HepG2 (cell line): ENCODE measurements around the gene PNMA5. TPM values are rescaled to one million over a fixed set of nuclear protein-coding genes. Genes with fewer than 3 reads are reported as not detected.

Experiments used
- ATAC-seq: fragments of 200-7000 bp; cut with Tn5 transposase; 3 replicates; pipeline ENCODE4 v1.9.1; 2020; ENCODE audit warnings: mild to moderate bottlenecking, moderate library complexity
- BruUV-seq: library from RNA; stranded (reverse); fragments of 400-500 nt; replicated peaks from 2 replicates; lab custom pipeline; 2021; lab: Mats Ljungman, UMichigan
- CTCF ChIA-PET: fragments of 300-600 bp; formaldehyde crosslinking; extraction: SDS; loops from one replicate; lab custom pipeline; 2021; ENCODE audit warnings: low total read pairs, inconsistent platforms, low intra/inter-chr PET ratio; lab: Yijun Ruan, JAX
- POLR2A ChIA-PET: fragments of 350-600 bp; sonication (Branson Sonifier 250); formaldehyde crosslinking; loops from one replicate; lab custom pipeline; 2020; ENCODE audit warnings: antibody characterized with exemption, inconsistent platforms; lab: Yijun Ruan, JAX
- DNase-seq: peaks from one replicate; pipeline ENCODE4 v3.0.0-alpha.2; 2015; ENCODE audit warnings: low spot score
- FAIRE-seq: peaks from 3 replicates; lab custom pipeline; 2011; peaks lifted over from hg19 to GRCh38; lab: Jason Lieb, UNC
- H2AFZ ChIP-seq: one replicate; pipeline ENCODE4 v1.6.1; 2011; ENCODE audit warnings: low read length, inconsistent platforms
- H3K27ac ChIP-seq: fragments of 300-600 bp; 3 replicates; pipeline ENCODE4 v1.8.0; 2011; ENCODE audit warnings: mixed run types, mild to moderate bottlenecking, mixed read lengths, low read length, inconsistent platforms; ENCODE audit not compliant: insufficient read depth; ENCODE audit errors: extremely low read length
- H3K27me3 ChIP-seq, 2 experiments: fragments of 200-600 bp in 1 of 2; 2 replicates in 1 of 2; 3 replicates in 1 of 2; pipeline versions ENCODE4 v1.6.0 to v1.8.0; 2011; ENCODE audit warnings: low read length in 2 of 2, mild to moderate bottlenecking in 2 of 2, moderate library complexity in 2 of 2, inconsistent platforms in 1 of 2; ENCODE audit not compliant: insufficient read depth in 2 of 2, control insufficient read depth in 1 of 2
- H3K36me3 ChIP-seq, 2 experiments: fragments of 200-600 bp in 1 of 2; replicated peaks in 1 of 2; 2 replicates in 1 of 2; 3 replicates in 1 of 2; pipeline versions ENCODE4 v1.5.1 to v1.8.0; 2011; ENCODE audit warnings: low read length in 2 of 2, inconsistent platforms in 1 of 2; ENCODE audit not compliant: insufficient read depth in 2 of 2, control insufficient read depth in 1 of 2
- H3K4me1 ChIP-seq: 2 replicates; pipeline ENCODE4 v1.5.1; 2012; ENCODE audit warnings: low read length, inconsistent platforms; ENCODE audit not compliant: insufficient read depth
- H3K4me2 ChIP-seq: 2 replicates; pipeline ENCODE4 v1.6.0; 2011; ENCODE audit warnings: low read depth, low read length, inconsistent platforms
- H3K4me3 ChIP-seq, 3 experiments: fragments of 200-600 bp in 1 of 3; sonication (generic), shearing (Covaris generic) in 1 of 3; replicated peaks in 1 of 3; 2 replicates each; pipeline ENCODE4 v1.5.1; 2011 to 2016; ENCODE audit warnings: low read length in 3 of 3, inconsistent platforms in 2 of 3, low read depth in 2 of 3, mild to moderate bottlenecking in 2 of 3, control low read depth in 1 of 3, mixed read lengths in 1 of 3; ENCODE audit not compliant: insufficient read depth in 1 of 3
- H3K79me2 ChIP-seq: one replicate; pipeline ENCODE4 v1.6.1; 2011; ENCODE audit warnings: low read length, inconsistent platforms; ENCODE audit not compliant: insufficient read depth
- H3K9ac ChIP-seq: 2 replicates; pipeline ENCODE4 v1.6.0; 2011; ENCODE audit warnings: mild to moderate bottlenecking, low read depth, low read length, inconsistent platforms; ENCODE audit not compliant: insufficient read depth
- H3K9me3 ChIP-seq: 2 replicates; pipeline ENCODE4 v1.5.1; 2012; ENCODE audit warnings: mild to moderate bottlenecking, low read length
- H4K20me1 ChIP-seq: 2 replicates; pipeline ENCODE4 v1.6.0; 2011; ENCODE audit warnings: inconsistent platforms, mild to moderate bottlenecking, low read length, moderate library complexity; ENCODE audit not compliant: insufficient read depth
- ASH2L ChIP-seq: fragments of 300-600, 200-600 bp; sonication (generic); IDR thresholded peaks from 2 replicates; pipeline ENCODE4 v1.7.0; 2017; ENCODE audit warnings: low read depth, mild to moderate bottlenecking, moderate library complexity, mixed read lengths, low read length; ENCODE audit not compliant: insufficient read length
- CREB1 ChIP-seq, 2 experiments: fragments of 450-650 bp in 1 of 2; IDR thresholded peaks; 2 replicates each; pipeline ENCODE4 v1.6.1; 2016 to 2017; ENCODE audit warnings: control low read depth in 1 of 2, mild to moderate bottlenecking in 1 of 2, missing compliant biosample characterization in 1 of 2, missing genetic modification characterization in 1 of 2
- DMAP1 ChIP-seq: IDR thresholded peaks from 2 replicates; pipeline ENCODE4 v1.6.1; 2016
- ERF ChIP-seq: IDR thresholded peaks from 2 replicates; pipeline ENCODE4 v1.6.1; 2018; ENCODE audit warnings: missing biosample characterization, missing genetic modification reagents
- FOXP1 ChIP-seq, 2 experiments: fragments of 450-650 bp in 1 of 2; IDR thresholded peaks; 2 replicates each; pipeline ENCODE4 v1.6.1; 2017 to 2018; ENCODE audit warnings: antibody characterized with exemption in 1 of 2
- GABPB1 ChIP-seq: IDR thresholded peaks from 2 replicates; pipeline ENCODE4 v1.6.1; 2016; ENCODE audit warnings: mild to moderate bottlenecking, missing genetic modification reagents, moderate library complexity, missing compliant biosample characterization
- GTF3A ChIP-seq: sonication (generic); formaldehyde crosslinking; conservative IDR thresholded peaks from 2 replicates; pipeline ENCODE4 v1.4.0; 2020; ENCODE audit warnings: mild to moderate bottlenecking, missing genetic modification reagents
- HDAC1 ChIP-seq: sonication (generic); formaldehyde crosslinking; IDR thresholded peaks from 2 replicates; pipeline ENCODE4 v1.5.1; 2020; ENCODE audit warnings: mild to moderate bottlenecking, missing genetic modification reagents
- KDM5B ChIP-seq: sonication (generic); formaldehyde crosslinking; IDR thresholded peaks from 2 replicates; pipeline ENCODE4 v1.4.0; 2020; ENCODE audit warnings: missing genetic modification reagents, mild to moderate bottlenecking, borderline replicate concordance
- RBFOX2 ChIP-seq: fragments of 200-400 bp; formaldehyde crosslinking; IDR thresholded peaks from 2 replicates; pipeline ENCODE4 v1.6.1; 2017; ENCODE audit warnings: low read depth, mild to moderate bottlenecking, low read length
- SIN3B ChIP-seq: fragments of 150-350 bp; IDR thresholded peaks from 2 replicates; pipeline ENCODE4 v1.6.1; 2014; ENCODE audit warnings: low read length
- ZNF350 ChIP-seq: sonication (generic); formaldehyde crosslinking; IDR thresholded peaks from 2 replicates; pipeline ENCODE4 v1.4.0; 2020; ENCODE audit warnings: mild to moderate bottlenecking, low read depth, missing genetic modification reagents, borderline replicate concordance
- ZNF546 ChIP-seq: sonication (generic); formaldehyde crosslinking; conservative IDR thresholded peaks from 2 replicates; pipeline ENCODE4 v1.8.1; 2023; ENCODE audit warnings: mild to moderate bottlenecking, missing genetic modification reagents
- ZNF577 ChIP-seq: sonication (generic); formaldehyde crosslinking; IDR thresholded peaks from 2 replicates; pipeline ENCODE4 v1.4.0; 2020; ENCODE audit warnings: mild to moderate bottlenecking, low read depth, missing genetic modification reagents, borderline replicate concordance
- WGBS: methylation state at CpG from one replicate; pipeline ENCODE4 v1.1.6; 2017; ENCODE audit warnings: low lambda C conversion rate; 5-methylcytosine and 5-hydroxymethylcytosine counted together
- in situ Hi-C: cut with HindIII; loops from 2 replicates; pipeline ENCODE4 v1.10.0; 2017; ENCODE audit warnings: low pct_unique_long_range_greater_than_20kb; ENCODE audit not compliant: extremely low pct_ligation_motif_present
- intact Hi-C: fragments of 100-400 bp; cut with micrococcal nuclease; formaldehyde crosslinking; loops from one replicate; pipeline ENCODE4 v1.10.0; 2022; ENCODE audit not compliant: unreplicated experiment
- polyA plus RNA-seq, 8 experiments: library from polyadenylated mRNA; depleted of rRNA in 3 of 8; stranded (reverse) in 7 of 8; unstranded in 1 of 8; fragments of >200 nt; fragmentation: Illumina TruSeq in 4 of 8; extraction: Trizol in 4 of 8; gene quantifications; 2 replicates each; pipeline versions ENCODE4 v1.2.1 to v1.2.3, GENCODE V29; 2011 to 2016; ENCODE audit warnings: low read depth in 4 of 8, missing spikeins in 1 of 8, mixed read lengths in 1 of 8; ENCODE audit not compliant: insufficient read depth in 1 of 8
- total RNA-seq, 5 experiments: library from RNA; depleted of rRNA; stranded (reverse); fragments of >200 nt; fragmentation: Illumina TruSeq; extraction: Trizol; gene quantifications; 2 replicates each; pipeline ENCODE4 v1.2.3, GENCODE V29; 2016; ENCODE audit warnings: low read depth in 1 of 5
- TF ChIP-seq, protein P1 (sequence below): IDR thresholded peaks from 2 replicates; pipeline ENCODE4 v1.6.1; 2016; ENCODE audit warnings: missing compliant biosample characterization, missing genetic modification reagents, borderline replicate concordance
- TF ChIP-seq, protein P2 (sequence below): sonication (generic); formaldehyde crosslinking; IDR thresholded peaks from 2 replicates; pipeline ENCODE4 v1.4.0; 2020; ENCODE audit warnings: missing genetic modification reagents
- TF ChIP-seq, protein P3 (sequence below): sonication (generic); formaldehyde crosslinking; IDR thresholded peaks from 2 replicates; pipeline ENCODE4 v1.5.0; 2020; ENCODE audit warnings: mild to moderate bottlenecking, low read depth, missing genetic modification reagents, borderline replicate concordance
- TF ChIP-seq, protein P4 (sequence below): sonication (generic); formaldehyde crosslinking; IDR thresholded peaks from 2 replicates; pipeline ENCODE4 v1.4.0; 2020; ENCODE audit warnings: mild to moderate bottlenecking, missing genetic modification reagents, borderline replicate concordance

Gene PNMA5
- total and polyA plus RNA-seq, 2 of the 13 experiments (the other 11 are each of a cell fraction or from before 2014, with no cell fraction given): not detected

DNA sequence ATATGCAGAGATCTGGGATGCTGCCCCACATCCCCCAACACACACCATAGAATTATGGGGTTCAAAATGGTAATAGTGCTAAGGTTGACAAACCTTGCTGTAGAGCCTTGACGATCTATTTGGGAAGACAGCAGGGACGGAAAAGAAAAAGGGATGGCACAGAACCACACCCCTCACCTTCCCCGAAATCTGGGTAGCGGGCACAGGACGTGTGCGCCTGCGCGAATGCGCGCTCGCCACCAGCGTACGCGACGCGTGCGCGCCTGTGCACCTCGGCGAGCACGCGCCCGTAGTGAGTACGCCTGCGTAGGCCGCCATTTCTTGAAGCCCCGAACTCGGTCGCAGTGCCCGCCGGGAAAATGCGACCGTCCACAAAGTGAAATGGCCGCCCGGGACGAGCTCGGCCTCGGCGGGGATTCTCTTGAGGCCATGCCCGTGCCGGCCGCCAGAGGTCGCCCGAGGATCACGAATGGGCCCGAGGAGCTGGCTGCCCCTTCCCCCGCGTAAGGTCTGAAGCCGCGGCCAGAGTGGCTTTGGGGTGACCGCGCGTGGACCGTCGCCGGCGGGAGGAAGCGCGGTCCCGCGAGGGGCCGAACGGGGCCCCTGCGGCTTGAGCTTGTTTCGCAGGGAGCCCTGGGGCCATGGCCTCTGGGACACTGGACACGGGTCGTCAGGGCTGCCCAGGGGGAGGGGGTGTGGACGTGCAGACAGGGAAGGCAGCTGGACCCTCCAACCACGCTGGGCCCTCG is 52.4 kb downstream of the PNMA5 start:
- Histone ChIP-seq H3K36me3 (no peaks in the 10 kb centered on the region), H3K4me1 (peaks cover 5% of the 10 kb centered on the region; the same call in 1 of the 2 replicates), H3K4me2 (peak overlapping the region; percentile 69), H3K4me3 (peak overlapping the region in 2 of 3 experiments; percentile 51 to 66; a peak in 4 of 6 replicates), H3K9me3 (no peaks in the 10 kb centered on the region), H3K27me3 (no peaks in the 10 kb centered on the region), H2AFZ (peak overlapping the region; percentile 83), H3K79me2 (no peaks in the 10 kb centered on the region), H4K20me1 (no peaks in the 10 kb centered on the region), H3K27ac (no peak overlapping the region), H3K9ac (peak overlapping the region; percentile 56; the same call in 1 of the 2 replicates)
- CTCF ChIA-PET: interaction anchor here (1.2 kb wide), 1 partner anchor 566 kb away, joined by 6 read pairs; no protein-coding TSS in a partner anchor
- BruUV-seq: no TSS peak
- ATAC-seq: peak; percentile 93
- WGBS: 40% methylated on average over 1 of the region's 70 CpGs
- DNase-seq: peak; percentile 63
- intact Hi-C loops (no loop called here), in situ Hi-C loops (loop anchor here (5.0 kb wide), 1 partner anchor 91 kb away; no protein-coding TSS in a partner anchor)
- FAIRE-seq: peak; percentile 57
- POLR2A ChIA-PET: interaction anchor here (0.7 to 0.9 kb wide), 2 partner anchors 10 to 24 kb away, joined by 3 to 5 read pairs; no protein-coding TSS in a partner anchor
- TF ChIP-seq ZNF577 (CRISPR knock-in tag) (no peak), SIN3B (peak; percentile 65; the same call in 1 of the 2 replicates), GTF3A (0 out of 2 replicates have a peak, but pooled peaks have one; percentile 45), ZNF350 (CRISPR knock-in tag) (peak; percentile 22; the same call in 1 of the 2 replicates), FOXP1 (IDR thresholded peaks at IDR 0.05) (no peak), FOXP1 (CRISPR knock-in tag; IDR thresholded peaks at IDR 0.05) (no peak), ASH2L (peak; percentile 39), KDM5B (CRISPR knock-in tag) (peak; percentile 52; the same call in 1 of the 2 replicates), ZNF546 (CRISPR knock-in tag) (no peak), CREB1 (IDR thresholded peaks at IDR 0.05) (no peak), CREB1 (CRISPR knock-in tag; IDR thresholded peaks at IDR 0.05) (0 out of 2 replicates have a peak, but pooled peaks have one; percentile 17), RBFOX2 (peak; percentile 66), DMAP1 (CRISPR knock-in tag) (peak; percentile 47; the same call in 1 of the 2 replicates), GABPB1 (CRISPR knock-in tag) (peak; percentile 68; the same call in 1 of the 2 replicates), HDAC1 (CRISPR knock-in tag) (0 out of 2 replicates have a peak, but pooled peaks have one; percentile 43), ERF (peak; percentile 47; the same call in 1 of the 2 replicates)
- TF ChIP-seq, protein P1, sequence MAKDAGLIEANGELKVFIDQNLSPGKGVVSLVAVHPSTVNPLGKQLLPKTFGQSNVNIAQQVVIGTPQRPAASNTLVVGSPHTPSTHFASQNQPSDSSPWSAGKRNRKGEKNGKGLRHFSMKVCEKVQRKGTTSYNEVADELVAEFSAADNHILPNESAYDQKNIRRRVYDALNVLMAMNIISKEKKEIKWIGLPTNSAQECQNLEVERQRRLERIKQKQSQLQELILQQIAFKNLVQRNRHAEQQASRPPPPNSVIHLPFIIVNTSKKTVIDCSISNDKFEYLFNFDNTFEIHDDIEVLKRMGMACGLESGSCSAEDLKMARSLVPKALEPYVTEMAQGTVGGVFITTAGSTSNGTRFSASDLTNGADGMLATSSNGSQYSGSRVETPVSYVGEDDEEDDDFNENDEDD: peak; percentile 38; the same call in 1 of the 2 replicates
- TF ChIP-seq, protein P2, sequence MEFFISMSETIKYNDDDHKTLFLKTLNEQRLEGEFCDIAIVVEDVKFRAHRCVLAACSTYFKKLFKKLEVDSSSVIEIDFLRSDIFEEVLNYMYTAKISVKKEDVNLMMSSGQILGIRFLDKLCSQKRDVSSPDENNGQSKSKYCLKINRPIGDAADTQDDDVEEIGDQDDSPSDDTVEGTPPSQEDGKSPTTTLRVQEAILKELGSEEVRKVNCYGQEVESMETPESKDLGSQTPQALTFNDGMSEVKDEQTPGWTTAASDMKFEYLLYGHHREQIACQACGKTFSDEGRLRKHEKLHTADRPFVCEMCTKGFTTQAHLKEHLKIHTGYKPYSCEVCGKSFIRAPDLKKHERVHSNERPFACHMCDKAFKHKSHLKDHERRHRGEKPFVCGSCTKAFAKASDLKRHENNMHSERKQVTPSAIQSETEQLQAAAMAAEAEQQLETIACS (CRISPR knock-in tag): peak; percentile 96
- TF ChIP-seq, protein P3, sequence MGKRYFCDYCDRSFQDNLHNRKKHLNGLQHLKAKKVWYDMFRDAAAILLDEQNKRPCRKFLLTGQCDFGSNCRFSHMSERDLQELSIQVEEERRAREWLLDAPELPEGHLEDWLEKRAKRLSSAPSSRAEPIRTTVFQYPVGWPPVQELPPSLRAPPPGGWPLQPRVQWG: no peak
- TF ChIP-seq, protein P4, sequence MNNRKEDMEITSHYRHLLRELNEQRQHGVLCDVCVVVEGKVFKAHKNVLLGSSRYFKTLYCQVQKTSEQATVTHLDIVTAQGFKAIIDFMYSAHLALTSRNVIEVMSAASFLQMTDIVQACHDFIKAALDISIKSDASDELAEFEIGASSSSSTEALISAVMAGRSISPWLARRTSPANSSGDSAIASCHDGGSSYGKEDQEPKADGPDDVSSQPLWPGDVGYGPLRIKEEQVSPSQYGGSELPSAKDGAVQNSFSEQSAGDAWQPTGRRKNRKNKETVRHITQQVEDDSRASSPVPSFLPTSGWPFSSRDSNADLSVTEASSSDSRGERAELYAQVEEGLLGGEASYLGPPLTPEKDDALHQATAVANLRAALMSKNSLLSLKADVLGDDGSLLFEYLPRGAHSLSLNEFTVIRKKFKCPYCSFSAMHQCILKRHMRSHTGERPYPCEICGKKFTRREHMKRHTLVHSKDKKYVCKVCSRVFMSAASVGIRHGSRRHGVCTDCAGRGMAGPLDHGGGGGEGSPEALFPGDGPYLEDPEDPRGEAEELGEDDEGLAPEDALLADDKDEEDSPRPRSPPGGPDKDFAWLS (CRISPR knock-in tag): no peak
